ENCODE measurements around the gene PLEKHM1.

Gene PLEKHM1

GRCh38 chr17:45430738-45431530 is 59.6 kb downstream of the PLEKHM1 start:
- DNase-seq (ENCODE audit: low read depth): no peak
- H3K4me3 ChIP-seq (ENCODE audit: low read depth, low read length): peak overlapping the region; percentile 42

- H3K4me3 ChIP-seq (ENCODE audit: low read depth, low read length): peak overlapping the region; percentile 18
Measured at GRCh38 chr17:45430006-45430737, 60.3 kb downstream of the PLEKHM1 start.

GRCh38 chr17:45429339-45430005 is 61.0 kb downstream of the PLEKHM1 start:
- DNase-seq (ENCODE audit: low read depth): no peak
- no peak overlapping the region for H3K4me3 ChIP-seq (ENCODE audit: low read depth, low read length)

More at GRCh38 chr17:45430006-45430737, 60.3 kb downstream of the PLEKHM1 start:
- DNase-seq (ENCODE audit: low read depth): no peak

GRCh38 chr17:45428931-45429338 is 61.6 kb downstream of the PLEKHM1 start:
- H3K4me3 ChIP-seq (ENCODE audit: low read depth, low read length): no peak overlapping the region
- no peak for DNase-seq (ENCODE audit: low read depth)

GRCh38 chr17:45428050-45428617 is 62.4 kb downstream of the PLEKHM1 start:
- no peak overlapping the region for H3K4me3 ChIP-seq (ENCODE audit: low read depth, low read length)
- DNase-seq (ENCODE audit: low read depth): no peak

GRCh38 chr17:45427181-45427835 is 63.2 kb downstream of the PLEKHM1 start:
- no peak for DNase-seq (ENCODE audit: low read depth)
- H3K4me3 ChIP-seq (ENCODE audit: low read depth, low read length): no peak overlapping the region

- no peak for DNase-seq (ENCODE audit: low read depth)
- H3K4me3 ChIP-seq (ENCODE audit: low read depth, low read length): no peak overlapping the region
Measured at GRCh38 chr17:45426561-45426960, 64.0 kb downstream of the PLEKHM1 start.

- H3K4me3 ChIP-seq (ENCODE audit: low read depth, low read length): no peak overlapping the region
- no peak for DNase-seq (ENCODE audit: low read depth)
Measured at GRCh38 chr17:45425984-45426413, 64.5 kb downstream of the PLEKHM1 start.

GRCh38 chr17:45425125-45425983 is 65.2 kb downstream of the PLEKHM1 start:
- H3K4me3 ChIP-seq (ENCODE audit: low read depth, low read length): no peak overlapping the region
- peak; percentile 31 for DNase-seq (ENCODE audit: low read depth)

GRCh38 chr17:45424769-45425124 is 65.8 kb downstream of the PLEKHM1 start:
- H3K4me3 ChIP-seq (ENCODE audit: low read depth, low read length): no peak overlapping the region
- DNase-seq (ENCODE audit: low read depth): no peak

GRCh38 chr17:45423975-45424335 is 66.6 kb downstream of the PLEKHM1 start:
- H3K4me3 ChIP-seq (ENCODE audit: low read depth, low read length): no peak overlapping the region

GRCh38 chr17:45423304-45423974 is 67.1 kb downstream of the PLEKHM1 start:
- no peak overlapping the region for H3K4me3 ChIP-seq (ENCODE audit: low read depth, low read length)
- DNase-seq (ENCODE audit: low read depth): no peak

More at GRCh38 chr17:45423975-45424335, 66.6 kb downstream of the PLEKHM1 start:
- DNase-seq (ENCODE audit: low read depth): no peak

GRCh38 chr17:45414990-45415881 is 75.3 kb downstream of the PLEKHM1 start:
- no peak for DNase-seq (ENCODE audit: low read depth)

GRCh38 chr17:45413498-45413923 is 77.0 kb downstream of the PLEKHM1 start:
- no peak for DNase-seq (ENCODE audit: low read depth)
- H3K4me3 ChIP-seq (ENCODE audit: low read depth, low read length): no peak overlapping the region

More at GRCh38 chr17:45414990-45415881, 75.3 kb downstream of the PLEKHM1 start:
- no peak overlapping the region for H3K4me3 ChIP-seq (ENCODE audit: low read depth, low read length)

- no peak overlapping the region for H3K4me3 ChIP-seq (ENCODE audit: low read depth, low read length)
- DNase-seq (ENCODE audit: low read depth): no peak
Measured at GRCh38 chr17:45411348-45412105, 79.0 kb downstream of the PLEKHM1 start.
